ENCODE measurements around the gene NSFL1C. TPM values are rescaled to one million over a fixed set of nuclear protein-coding genes. Genes with fewer than 3 reads are reported as not detected.

NSFL1C gene
- total RNA-seq, 1 donor from 2014 or later = 51.6 TPM

GRCh38 chr20:1467355-1468116, 887 bp upstream of the NSFL1C start:
- DNase-seq (ENCODE audit: missing footprints) = no peak
- ATAC-seq = peak; percentile 7
- intact Hi-C loops (cut with DNase I) = loop anchor here (2.0 to 5.0 kb wide), 2 partner anchors 140 to 349 kb away; partner anchors contain the start of genes PSMF1 and SDCBP2

GRCh38 chr20:1467082-1467354, 369 bp upstream of the NSFL1C start:
- intact Hi-C loops (cut with DNase I) = loop anchor here (2.0 to 5.0 kb wide), 2 partner anchors 140 to 348 kb away; partner anchors contain the start of genes PSMF1 and SDCBP2
- DNase-seq (ENCODE audit: missing footprints) (no peak), ATAC-seq (no peak)

- DNase-seq (ENCODE audit: missing footprints) (no peak), ATAC-seq (no peak)
- intact Hi-C loops (cut with DNase I) = loop anchor here (2.0 to 5.0 kb wide), 2 partner anchors 138 to 347 kb away; partner anchors contain the start of genes PSMF1 and SDCBP2
Measured at GRCh38 chr20:1465470-1466210, 1.0 kb downstream of the NSFL1C start.

GRCh38 chr20:1463971-1464570, 2.6 kb downstream of the NSFL1C start:
- DNase-seq (ENCODE audit: missing footprints) (no peak), ATAC-seq (no peak)
- intact Hi-C loops (cut with DNase I) = no loop called here

- ATAC-seq (no peak), DNase-seq (ENCODE audit: missing footprints) (no peak)
- intact Hi-C loops (cut with DNase I) = no loop called here
Measured at GRCh38 chr20:1462834-1463233, 3.8 kb downstream of the NSFL1C start.

GRCh38 chr20:1462001-1462400, 4.6 kb downstream of the NSFL1C start:
- ATAC-seq = no peak
- no peak for DNase-seq (ENCODE audit: missing footprints)
- intact Hi-C loops (cut with DNase I) = no loop called here

GRCh38 chr20:1460275-1460674, 6.4 kb downstream of the NSFL1C start:
- ATAC-seq (no peak), DNase-seq (ENCODE audit: missing footprints) (no peak)
- intact Hi-C loops (cut with DNase I) = no loop called here

- intact Hi-C loops (cut with DNase I) = no loop called here
- DNase-seq (ENCODE audit: missing footprints) = no peak
- no peak for ATAC-seq
Measured at GRCh38 chr20:1457992-1458391, 8.7 kb downstream of the NSFL1C start.

GRCh38 chr20:1456300-1456699, 10.3 kb downstream of the NSFL1C start:
- DNase-seq (ENCODE audit: missing footprints) (no peak), ATAC-seq (no peak)
- intact Hi-C loops (cut with DNase I) = no loop called here

- DNase-seq (ENCODE audit: missing footprints) (no peak), ATAC-seq (no peak)
- intact Hi-C loops (cut with DNase I) = no loop called here
Measured at GRCh38 chr20:1450926-1451491, 15.6 kb downstream of the NSFL1C start.

GRCh38 chr20:1449370-1449769, 17.3 kb downstream of the NSFL1C start:
- no peak for DNase-seq (ENCODE audit: missing footprints)
- no peak for ATAC-seq
- intact Hi-C loops (cut with DNase I) = no loop called here

- intact Hi-C loops (cut with DNase I) = no loop called here
- no peak for DNase-seq (ENCODE audit: missing footprints)
- no peak for ATAC-seq
Measured at GRCh38 chr20:1448081-1448620, 18.5 kb downstream of the NSFL1C start.

GRCh38 chr20:1446536-1446935, 20.1 kb downstream of the NSFL1C start:
- ATAC-seq = no peak
- intact Hi-C loops (cut with DNase I) = no loop called here

GRCh38 chr20:1443085-1443484, 23.6 kb downstream of the NSFL1C start:
- DNase-seq (ENCODE audit: missing footprints) = no peak
- ATAC-seq = no peak
- intact Hi-C loops (cut with DNase I) = no loop called here

More at GRCh38 chr20:1446536-1446935, 20.1 kb downstream of the NSFL1C start:
- DNase-seq (ENCODE audit: missing footprints) = no peak

GRCh38 chr20:1442304-1442703, 24.3 kb downstream of the NSFL1C start:
- no peak for DNase-seq (ENCODE audit: missing footprints)

GRCh38 chr20:1441133-1441532, 25.5 kb downstream of the NSFL1C start:
- intact Hi-C loops (cut with DNase I) = no loop called here

More at GRCh38 chr20:1442304-1442703, 24.3 kb downstream of the NSFL1C start:
- ATAC-seq = no peak
- intact Hi-C loops (cut with DNase I) = no loop called here

GRCh38 chr20:1440024-1440423, 26.6 kb downstream of the NSFL1C start:
- DNase-seq (ENCODE audit: missing footprints) = no peak
- no peak for ATAC-seq

More at GRCh38 chr20:1441133-1441532, 25.5 kb downstream of the NSFL1C start:
- DNase-seq (ENCODE audit: missing footprints) = no peak
- ATAC-seq = no peak

GRCh38 chr20:1438361-1438760, 28.3 kb downstream of the NSFL1C start:
- ATAC-seq (no peak), DNase-seq (ENCODE audit: missing footprints) (no peak)
- intact Hi-C loops (cut with DNase I) = no loop called here

More at GRCh38 chr20:1440024-1440423, 26.6 kb downstream of the NSFL1C start:
- intact Hi-C loops (cut with DNase I) = no loop called here

All from Right ventricle myocardium inferior (tissue), 1 donor.